Measurements from ENCODE around the gene ARID1B. TPM values are rescaled to one million over a fixed set of nuclear protein-coding genes. Genes with fewer than 3 reads are reported as not detected.

ARID1B gene
- total and polyA plus RNA-seq, 2 donors (not counting 1 experiment from before 2014, with no cell fraction given): 47.2 to 280 TPM

DNA sequence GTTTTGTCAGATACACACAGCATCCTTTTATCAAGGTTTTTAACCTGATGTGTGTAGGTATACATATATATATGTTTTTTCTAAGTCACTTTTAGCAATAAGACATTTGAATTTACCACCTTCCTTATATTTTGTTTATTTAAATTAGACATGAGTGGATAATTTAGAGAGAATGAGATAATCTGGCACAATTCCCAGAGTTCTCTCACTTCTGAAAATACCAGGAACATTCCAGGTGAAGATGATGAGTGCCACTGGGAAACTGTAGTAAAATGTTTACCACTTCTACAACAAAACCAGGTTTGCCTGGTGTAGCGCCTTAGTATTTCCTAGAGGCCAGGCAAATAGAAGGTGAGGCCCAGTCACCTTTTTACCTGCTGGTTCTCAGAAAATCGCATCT is 356.7 kb downstream of the ARID1B start:
- H3K9me3 Mint-ChIP-seq (ENCODE audit: insufficient read depth): no peaks in the 10 kb centered on the region
- DNase-seq: no peak
- H3K79me2 ChIP-seq (ENCODE audit: control insufficient read depth, insufficient read depth, low read length): peaks cover 36% of the 10 kb centered on the region
- peaks cover 0 to 63% of the 10 kb centered on the region in 2 experiments for H3K36me3 ChIP-seq (replicated peaks in 1 of 2; ENCODE audit: control extremely low read depth in 1 of 2, control insufficient read depth in 1 of 2, extremely low read depth in 1 of 2, insufficient read depth in 2 of 2, low read length in 1 of 2)
- H3K4me1 ChIP-seq (ENCODE audit: control insufficient read depth in 2 of 2, insufficient read depth in 2 of 2, low read length in 2 of 2): no peaks in the 10 kb centered on the region
- TF ChIP-seq EZH2 (IDR thresholded peaks at IDR 0.05; ENCODE audit: borderline replicate concordance, insufficient read depth, low read depth, low read length, poor library complexity, severe bottlenecking): no peak
- TF ChIP-seq, protein P1, sequence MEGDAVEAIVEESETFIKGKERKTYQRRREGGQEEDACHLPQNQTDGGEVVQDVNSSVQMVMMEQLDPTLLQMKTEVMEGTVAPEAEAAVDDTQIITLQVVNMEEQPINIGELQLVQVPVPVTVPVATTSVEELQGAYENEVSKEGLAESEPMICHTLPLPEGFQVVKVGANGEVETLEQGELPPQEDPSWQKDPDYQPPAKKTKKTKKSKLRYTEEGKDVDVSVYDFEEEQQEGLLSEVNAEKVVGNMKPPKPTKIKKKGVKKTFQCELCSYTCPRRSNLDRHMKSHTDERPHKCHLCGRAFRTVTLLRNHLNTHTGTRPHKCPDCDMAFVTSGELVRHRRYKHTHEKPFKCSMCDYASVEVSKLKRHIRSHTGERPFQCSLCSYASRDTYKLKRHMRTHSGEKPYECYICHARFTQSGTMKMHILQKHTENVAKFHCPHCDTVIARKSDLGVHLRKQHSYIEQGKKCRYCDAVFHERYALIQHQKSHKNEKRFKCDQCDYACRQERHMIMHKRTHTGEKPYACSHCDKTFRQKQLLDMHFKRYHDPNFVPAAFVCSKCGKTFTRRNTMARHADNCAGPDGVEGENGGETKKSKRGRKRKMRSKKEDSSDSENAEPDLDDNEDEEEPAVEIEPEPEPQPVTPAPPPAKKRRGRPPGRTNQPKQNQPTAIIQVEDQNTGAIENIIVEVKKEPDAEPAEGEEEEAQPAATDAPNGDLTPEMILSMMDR (IDR thresholded peaks at IDR 0.05): no peak
- H3K27me3 ChIP-seq (replicated peaks in 1 of 4; ENCODE audit: control extremely low read depth in 1 of 4, control insufficient read depth in 3 of 4, insufficient read depth in 4 of 4, low read length in 3 of 4): no peaks in the 10 kb centered on the region
- CTCF ChIA-PET: no interaction called here
- H2AFZ ChIP-seq (ENCODE audit: insufficient read depth, low read depth, low read length, poor library complexity, severe bottlenecking): no peak overlapping the region
- no peak overlapping the region for H3K27ac ChIP-seq (ENCODE audit: low read length in 2 of 2)
- no peaks in the 10 kb centered on the region for H3K9me3 ChIP-seq (ENCODE audit: control extremely low read depth in 1 of 3, control insufficient read depth in 2 of 3, insufficient read depth in 1 of 3, low read length in 2 of 3)
- H3K27me3 Mint-ChIP-seq: no peaks in the 10 kb centered on the region
- no peak overlapping the region for H3K9ac ChIP-seq (ENCODE audit: low read length)
- H3K4me2 ChIP-seq (replicated peaks; ENCODE audit: low read depth, low read length, poor library complexity, severe bottlenecking): no peak overlapping the region
- POLR2A ChIA-PET: no interaction called here
- no peak overlapping the region for H3K4me3 ChIP-seq (ENCODE audit: control extremely low read depth in 1 of 5, extremely low read depth in 1 of 5, insufficient read depth in 1 of 5, low read depth in 2 of 5, low read length in 4 of 5)
- peaks cover 17% of the 10 kb centered on the region for H4K20me1 ChIP-seq (ENCODE audit: control insufficient read depth, insufficient read depth, low read length, poor library complexity, severe bottlenecking)
- intact Hi-C loops (cut with micrococcal nuclease): no loop called here
- H3K4me1 Mint-ChIP-seq: peaks cover 2% of the 10 kb centered on the region
- whole genome bisulfite sequencing (ENCODE audit: insufficient coverage): no CpG with 5 or more reads among the region's 2 CpGs
- H3K4me3 Mint-ChIP-seq: no peak overlapping the region
- H3K27ac Mint-ChIP-seq: no peak overlapping the region
- no peak for ATAC-seq (ENCODE audit: low read depth)

DNA sequence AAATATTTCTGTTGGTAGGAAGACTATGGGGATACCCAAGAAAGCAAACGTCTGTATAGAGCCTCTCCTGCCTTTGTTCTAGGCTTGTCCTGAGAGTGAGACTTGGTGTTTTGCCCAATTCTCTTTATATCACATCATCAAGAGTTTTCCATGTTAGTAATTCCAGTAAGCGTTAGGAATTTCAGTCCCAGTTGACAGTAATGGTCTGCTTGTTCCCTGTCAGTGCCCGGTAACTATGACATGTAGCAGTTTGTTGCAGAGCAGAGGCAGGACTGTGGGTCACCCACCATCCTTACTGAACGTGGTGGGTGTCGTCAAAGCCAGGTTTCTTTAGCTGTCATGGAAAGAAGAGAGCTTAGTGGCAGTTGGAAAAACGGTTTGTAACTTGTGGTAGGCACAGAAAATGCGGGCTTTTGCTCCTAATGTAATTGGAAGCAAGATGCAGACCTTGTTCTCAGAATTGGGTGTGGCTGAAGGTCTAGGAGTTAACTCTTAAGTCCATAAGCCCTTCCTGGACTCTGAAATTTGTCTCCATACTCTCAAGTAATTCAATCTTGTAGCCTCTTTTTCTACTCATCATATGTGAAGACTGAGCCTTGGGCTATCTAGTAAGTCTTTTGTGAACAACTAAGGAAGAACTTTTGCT is 357.3 kb downstream of the ARID1B start:
- no peak overlapping the region for H3K4me3 ChIP-seq (ENCODE audit: control extremely low read depth in 1 of 5, extremely low read depth in 1 of 5, insufficient read depth in 1 of 5, low read depth in 2 of 5, low read length in 4 of 5)
- H3K36me3 ChIP-seq (replicated peaks in 1 of 2; ENCODE audit: control extremely low read depth in 1 of 2, control insufficient read depth in 1 of 2, extremely low read depth in 1 of 2, insufficient read depth in 2 of 2, low read length in 1 of 2): peaks cover 0 to 67% of the 10 kb centered on the region in 2 experiments
- H3K9me3 ChIP-seq (ENCODE audit: control extremely low read depth in 1 of 3, control insufficient read depth in 2 of 3, insufficient read depth in 1 of 3, low read length in 2 of 3): no peaks in the 10 kb centered on the region
- 92% methylated on average over 5 of the region's 7 CpGs for WGBS (ENCODE audit: insufficient coverage)
- CTCF ChIA-PET: no interaction called here
- intact Hi-C loops (cut with micrococcal nuclease): no loop called here
- no peaks in the 10 kb centered on the region for H3K4me1 ChIP-seq (ENCODE audit: control insufficient read depth in 2 of 2, insufficient read depth in 2 of 2, low read length in 2 of 2)
- Mint-ChIP-seq H3K27ac (peak overlapping the region; percentile 20), H3K27me3 (no peaks in the 10 kb centered on the region), H3K4me3 (no peak overlapping the region), H3K9me3 (ENCODE audit: insufficient read depth) (no peaks in the 10 kb centered on the region), H3K4me1 (no peaks in the 10 kb centered on the region)
- H3K9ac ChIP-seq (ENCODE audit: low read length): no peak overlapping the region
- no peak for DNase-seq
- no peak overlapping the region for H3K4me2 ChIP-seq (replicated peaks; ENCODE audit: low read depth, low read length, poor library complexity, severe bottlenecking)
- H3K27me3 ChIP-seq (replicated peaks in 1 of 4; ENCODE audit: control extremely low read depth in 1 of 4, control insufficient read depth in 3 of 4, insufficient read depth in 4 of 4, low read length in 3 of 4): no peaks in the 10 kb centered on the region
- POLR2A ChIA-PET: no interaction called here
- ATAC-seq (ENCODE audit: low read depth): no peak
- peaks cover 30% of the 10 kb centered on the region for H3K79me2 ChIP-seq (ENCODE audit: control insufficient read depth, insufficient read depth, low read length)
- no peak overlapping the region for H2AFZ ChIP-seq (ENCODE audit: insufficient read depth, low read depth, low read length, poor library complexity, severe bottlenecking)
- no peak for TF ChIP-seq EZH2 (IDR thresholded peaks at IDR 0.05; ENCODE audit: borderline replicate concordance, insufficient read depth, low read depth, low read length, poor library complexity, severe bottlenecking)
- TF ChIP-seq, protein P1 (IDR thresholded peaks at IDR 0.05): no peak
- no peak overlapping the region for H3K27ac ChIP-seq (ENCODE audit: low read length in 2 of 2)
- peaks cover 17% of the 10 kb centered on the region for H4K20me1 ChIP-seq (ENCODE audit: control insufficient read depth, insufficient read depth, low read length, poor library complexity, severe bottlenecking)
